IPS-20b (cell line): ENCODE results near the gene PDZRN4.

Experiments used
- H3K27ac ChIP-seq: one replicate; pipeline ENCODE4 v1.5.1; 2013; ENCODE audit warnings: low read length
- H3K27me3 ChIP-seq: 2 replicates; pipeline ENCODE4 v1.6.1; 2013; ENCODE audit warnings: mild to moderate bottlenecking, low read length, inconsistent platforms; ENCODE audit not compliant: insufficient read depth
- H3K36me3 ChIP-seq: 2 replicates; pipeline ENCODE4 v1.6.1; 2013; ENCODE audit warnings: low read depth, mild to moderate bottlenecking, inconsistent platforms, low read length, moderate library complexity; ENCODE audit not compliant: insufficient read depth
- H3K4me1 ChIP-seq: 2 replicates; pipeline ENCODE4 v1.6.1; 2013; ENCODE audit warnings: mild to moderate bottlenecking, control low read depth, inconsistent platforms, low read length, moderate library complexity; ENCODE audit not compliant: insufficient read depth
- H3K4me3 ChIP-seq: 2 replicates; pipeline ENCODE4 v1.5.1; 2013; ENCODE audit warnings: mild to moderate bottlenecking, low read length, inconsistent platforms
- H3K9ac ChIP-seq: 2 replicates; pipeline ENCODE4 v1.6.1; 2013; ENCODE audit warnings: low read depth, mild to moderate bottlenecking, inconsistent platforms, low read length, moderate library complexity
- H3K9me3 ChIP-seq: 2 replicates; pipeline ENCODE4 v1.6.1; 2013; ENCODE audit warnings: mild to moderate bottlenecking, low read depth, low read length, inconsistent platforms; ENCODE audit not compliant: insufficient read depth

Gene PDZRN4

GRCh38 chr12:41220931-41221330 lies 32.8 kb downstream of the PDZRN4 start:
- no peak overlapping the region for H3K27ac ChIP-seq

GRCh38 chr12:41221491-41221890 lies 33.4 kb downstream of the PDZRN4 start:
- Histone ChIP-seq H3K27me3 (no peaks in the 10 kb centered on the region), H3K36me3 (no peaks in the 10 kb centered on the region), H3K4me3 (no peak overlapping the region), H3K4me1 (peaks cover 8% of the 10 kb centered on the region; the same call in 1 of the 2 replicates), H3K9ac (no peak overlapping the region), H3K9me3 (no peaks in the 10 kb centered on the region), H3K27ac (no peak overlapping the region)

More at GRCh38 chr12:41220931-41221330, 32.8 kb downstream of the PDZRN4 start:
- Histone ChIP-seq H3K27me3 (no peaks in the 10 kb centered on the region), H3K9ac (no peak overlapping the region), H3K4me3 (no peak overlapping the region), H3K9me3 (no peaks in the 10 kb centered on the region), H3K4me1 (peaks cover 8% of the 10 kb centered on the region; the same call in 1 of the 2 replicates), H3K36me3 (no peaks in the 10 kb centered on the region)

- Histone ChIP-seq H3K4me1 (peaks cover 8% of the 10 kb centered on the region; the same call in 1 of the 2 replicates), H3K9me3 (no peaks in the 10 kb centered on the region), H3K36me3 (no peaks in the 10 kb centered on the region), H3K27me3 (no peaks in the 10 kb centered on the region), H3K9ac (no peak overlapping the region), H3K4me3 (no peak overlapping the region), H3K27ac (no peak overlapping the region)
Measured at GRCh38 chr12:41223600-41223999, 35.5 kb downstream of the PDZRN4 start.

DNA sequence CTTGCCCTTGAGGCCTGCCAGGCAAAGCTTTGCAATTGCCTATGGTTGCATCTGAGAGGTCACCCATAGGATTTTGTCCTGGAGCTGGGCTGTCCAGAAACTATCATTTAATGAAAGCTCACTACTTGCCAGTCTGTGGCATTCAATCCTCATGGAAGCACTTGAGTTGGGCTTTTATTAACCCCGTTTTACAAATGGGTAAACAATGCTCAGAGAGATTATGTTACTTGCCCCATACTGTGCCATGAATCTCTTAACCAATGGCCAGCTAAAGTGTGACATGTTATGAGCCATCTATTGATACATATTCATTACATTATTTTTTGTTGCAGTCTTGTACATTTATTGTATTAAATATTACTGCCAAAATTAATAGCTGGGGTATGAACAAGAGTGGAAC lies 35.9 kb downstream of the PDZRN4 start:
- Histone ChIP-seq H3K27ac (no peak overlapping the region), H3K36me3 (no peaks in the 10 kb centered on the region), H3K9me3 (no peaks in the 10 kb centered on the region), H3K4me3 (no peak overlapping the region), H3K9ac (no peak overlapping the region), H3K27me3 (no peaks in the 10 kb centered on the region), H3K4me1 (peaks cover 8% of the 10 kb centered on the region; the same call in 1 of the 2 replicates)

DNA sequence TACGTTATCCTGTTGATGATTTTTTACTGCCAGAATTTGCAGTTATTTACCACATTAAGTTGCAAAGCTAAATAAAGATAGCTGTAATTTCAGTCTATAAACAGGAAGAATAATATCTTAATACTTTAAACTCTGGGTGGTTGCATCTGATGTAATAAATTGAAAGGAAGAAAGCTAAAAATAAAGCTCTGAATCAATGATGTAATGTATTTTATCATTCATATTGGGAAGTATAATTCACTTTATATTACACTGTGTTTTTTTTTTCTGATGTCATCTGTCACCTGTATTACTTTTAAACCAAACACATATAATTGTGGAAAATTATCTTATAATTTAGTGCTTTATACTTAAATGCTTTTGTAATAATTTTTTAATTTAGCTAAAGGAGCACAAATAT lies 37.1 kb downstream of the PDZRN4 start:
- Histone ChIP-seq H3K9me3 (no peaks in the 10 kb centered on the region), H3K9ac (no peak overlapping the region), H3K4me1 (peaks cover 8% of the 10 kb centered on the region; the same call in 1 of the 2 replicates), H3K4me3 (no peak overlapping the region), H3K36me3 (no peaks in the 10 kb centered on the region), H3K27me3 (no peaks in the 10 kb centered on the region), H3K27ac (no peak overlapping the region)

DNA sequence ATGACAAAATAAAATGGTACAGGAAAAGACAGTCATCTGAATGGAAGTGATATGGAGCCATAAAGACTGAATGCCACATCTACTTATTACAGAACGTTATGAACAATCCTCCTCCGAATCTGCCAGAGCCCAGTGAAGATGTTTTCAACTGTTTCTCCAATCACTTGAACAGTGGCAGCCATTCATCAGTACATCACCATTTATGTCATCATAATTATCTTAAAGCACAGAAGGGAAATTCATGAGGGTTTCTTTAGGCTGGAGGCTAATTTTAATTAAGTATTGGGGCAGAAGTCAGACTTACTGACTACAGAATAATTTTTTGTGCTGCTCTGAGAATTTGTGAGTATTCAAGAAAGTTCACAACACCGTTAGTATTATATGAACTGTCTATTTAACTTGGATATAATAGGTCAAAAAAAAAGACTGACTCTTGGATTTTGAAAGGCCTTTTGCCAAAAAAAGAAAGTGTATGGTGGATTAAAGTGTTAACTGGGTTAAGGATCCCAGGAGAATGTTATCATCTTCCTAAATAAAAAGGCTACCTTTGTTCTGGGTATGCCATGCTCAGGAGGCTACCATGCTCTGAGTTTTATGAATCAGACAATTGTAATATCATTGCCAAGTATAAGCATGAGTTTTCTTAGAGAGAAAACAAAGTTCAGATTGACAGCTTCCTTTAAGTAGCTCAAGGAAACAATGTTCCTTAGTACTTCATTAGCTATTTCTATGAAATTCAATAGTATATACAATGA lies 40.1 kb downstream of the PDZRN4 start:
- no peak overlapping the region for H3K4me3 ChIP-seq
- no peak overlapping the region for H3K9ac ChIP-seq
- no peak overlapping the region for H3K27ac ChIP-seq
- H3K36me3 ChIP-seq, result no peaks in the 10 kb centered on the region
- peaks cover 8% of the 10 kb centered on the region; the same call in 1 of the 2 replicates for H3K4me1 ChIP-seq
- no peaks in the 10 kb centered on the region for H3K9me3 ChIP-seq
- H3K27me3 ChIP-seq, result no peaks in the 10 kb centered on the region

DNA sequence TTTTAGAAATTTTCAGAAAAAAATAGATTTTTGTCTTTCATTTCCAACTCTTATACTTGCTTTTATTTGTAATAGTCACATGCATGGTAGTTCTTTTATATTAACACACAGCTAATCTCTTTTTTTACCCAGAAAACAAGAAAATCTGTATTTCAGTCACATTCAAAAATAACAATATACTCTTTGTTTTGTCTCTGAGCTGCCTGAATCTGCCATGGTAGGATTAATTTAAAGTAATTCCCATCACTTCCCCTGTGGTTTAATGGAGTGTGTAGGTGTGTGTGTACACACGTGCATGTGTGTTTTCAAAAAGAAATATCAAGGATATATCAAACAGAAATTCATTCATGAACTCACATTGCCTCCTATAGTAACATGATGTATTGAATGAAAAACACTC lies 42.6 kb downstream of the PDZRN4 start:
- H3K27ac ChIP-seq, result no peak overlapping the region
- no peaks in the 10 kb centered on the region for H3K4me1 ChIP-seq
- no peaks in the 10 kb centered on the region for H3K36me3 ChIP-seq
- no peak overlapping the region for H3K9ac ChIP-seq
- H3K9me3 ChIP-seq, result no peaks in the 10 kb centered on the region
- H3K27me3 ChIP-seq, result no peaks in the 10 kb centered on the region
- H3K4me3 ChIP-seq, result no peak overlapping the region

- no peak overlapping the region for H3K9ac ChIP-seq
- H3K36me3 ChIP-seq, result no peaks in the 10 kb centered on the region
- H3K27me3 ChIP-seq, result no peaks in the 10 kb centered on the region
- no peaks in the 10 kb centered on the region for H3K4me1 ChIP-seq
- H3K4me3 ChIP-seq, result no peak overlapping the region
- H3K9me3 ChIP-seq, result no peaks in the 10 kb centered on the region
- no peak overlapping the region for H3K27ac ChIP-seq
Measured at GRCh38 chr12:41234692-41235091, 46.6 kb downstream of the PDZRN4 start.

- no peak overlapping the region for H3K27ac ChIP-seq
- H3K36me3 ChIP-seq, result no peaks in the 10 kb centered on the region
- H3K4me3 ChIP-seq, result no peak overlapping the region
- H3K9ac ChIP-seq, result no peak overlapping the region
- no peaks in the 10 kb centered on the region for H3K9me3 ChIP-seq
- H3K27me3 ChIP-seq, result no peaks in the 10 kb centered on the region
- no peaks in the 10 kb centered on the region for H3K4me1 ChIP-seq
Measured at GRCh38 chr12:41242603-41243002, 54.5 kb downstream of the PDZRN4 start.

DNA sequence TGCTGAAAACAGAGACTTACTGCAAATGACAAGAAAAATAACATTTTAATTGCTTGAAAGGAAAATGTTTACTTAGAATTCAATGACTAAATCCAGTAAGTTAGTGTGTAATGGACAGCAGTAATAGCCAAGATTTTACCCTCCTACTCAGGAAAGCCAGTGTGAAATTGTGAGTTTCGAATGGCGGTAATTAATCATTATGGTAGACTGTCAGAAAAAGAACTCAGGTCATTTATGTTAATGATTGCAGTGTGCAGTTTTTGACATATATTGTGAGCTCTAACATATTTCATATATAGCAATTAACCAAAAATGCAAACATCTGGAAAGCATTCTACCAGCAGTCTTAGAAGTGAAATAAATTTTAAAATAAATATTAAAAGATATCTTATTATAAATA lies 60.3 kb downstream of the PDZRN4 start:
- no peaks in the 10 kb centered on the region for H3K9me3 ChIP-seq
- no peak overlapping the region for H3K4me3 ChIP-seq
- H3K36me3 ChIP-seq, result no peaks in the 10 kb centered on the region
- H3K27me3 ChIP-seq, result no peaks in the 10 kb centered on the region
- H3K4me1 ChIP-seq, result no peaks in the 10 kb centered on the region
- no peak overlapping the region for H3K27ac ChIP-seq
- no peak overlapping the region for H3K9ac ChIP-seq

- H3K9ac ChIP-seq, result no peak overlapping the region
- H3K36me3 ChIP-seq, result no peaks in the 10 kb centered on the region
- H3K4me1 ChIP-seq, result no peaks in the 10 kb centered on the region
- H3K27ac ChIP-seq, result no peak overlapping the region
- H3K9me3 ChIP-seq, result no peaks in the 10 kb centered on the region
- no peaks in the 10 kb centered on the region for H3K27me3 ChIP-seq
- no peak overlapping the region for H3K4me3 ChIP-seq
Measured at GRCh38 chr12:41250748-41251147, 62.6 kb downstream of the PDZRN4 start.
